Progenitor cell of endocrine pancreas (in vitro differentiated cells): ENCODE measurements around the gene ATP10A. TPM values are rescaled to one million over a fixed set of nuclear protein-coding genes. Genes with fewer than 3 reads are reported as not detected.

Source experiments
- DNase-seq: peaks from one replicate; pipeline ENCODE4 v3.0.0; 2021; ENCODE audit warnings: low spot score; ENCODE audit not compliant: unreplicated experiment
- H3K27ac Mint-ChIP-seq: 2 replicates; pipeline ENCODE4 v1.8.0; 2021; ENCODE audit warnings: mild to moderate bottlenecking, moderate library complexity, mixed read lengths
- H3K27me3 Mint-ChIP-seq: 2 replicates; pipeline ENCODE4 v1.8.0; 2021; ENCODE audit warnings: mixed read lengths
- H3K36me3 Mint-ChIP-seq: 2 replicates; pipeline ENCODE4 v1.8.0; 2022; ENCODE audit warnings: mixed read lengths; ENCODE audit not compliant: insufficient read depth
- H3K4me1 Mint-ChIP-seq: 2 replicates; pipeline ENCODE4 v1.8.0; 2021; ENCODE audit warnings: low read depth, mixed read lengths
- H3K4me3 Mint-ChIP-seq: 2 replicates; pipeline ENCODE4 v1.8.0; 2021; ENCODE audit warnings: low read depth, mild to moderate bottlenecking, moderate library complexity, mixed read lengths
- H3K9me3 Mint-ChIP-seq: 2 replicates; pipeline ENCODE4 v1.8.0; 2021; ENCODE audit warnings: low read depth, mixed read lengths
- CTCF ChIP-seq: fragments of 200-600 bp; sonication (generic); IDR thresholded peaks from one replicate; pipeline ENCODE4 v1.5.0; 2021; ENCODE audit warnings: antibody characterized with exemption, mild to moderate bottlenecking; ENCODE audit not compliant: unreplicated experiment
- total RNA-seq: library from RNA; stranded (reverse); gene quantifications from 2 replicates; pipeline ENCODE4 v1.2.1, GENCODE V29; 2021

Gene ATP10A
- total RNA-seq, 1 donor from 2014 or later = 0.07 TPM

- no peak for DNase-seq
- Mint-ChIP-seq H3K4me3 (no peak overlapping the region), H3K4me1 (no peaks in the 10 kb centered on the region), H3K9me3 (no peaks in the 10 kb centered on the region), H3K27me3 (peaks cover 2% of the 10 kb centered on the region), H3K36me3 (no peaks in the 10 kb centered on the region), H3K27ac (no peak overlapping the region)
- no peak for TF ChIP-seq CTCF
Observed at GRCh38 chr15:25876231-25877140, 13.4 kb upstream of the ATP10A start.

- Mint-ChIP-seq H3K36me3 (no peaks in the 10 kb centered on the region), H3K4me3 (no peak overlapping the region), H3K27ac (no peak overlapping the region), H3K4me1 (no peaks in the 10 kb centered on the region), H3K9me3 (no peaks in the 10 kb centered on the region), H3K27me3 (peaks cover 2% of the 10 kb centered on the region)
- no peak for TF ChIP-seq CTCF
- no peak for DNase-seq
Observed at GRCh38 chr15:25875566-25875965, 12.4 kb upstream of the ATP10A start.

DNA sequence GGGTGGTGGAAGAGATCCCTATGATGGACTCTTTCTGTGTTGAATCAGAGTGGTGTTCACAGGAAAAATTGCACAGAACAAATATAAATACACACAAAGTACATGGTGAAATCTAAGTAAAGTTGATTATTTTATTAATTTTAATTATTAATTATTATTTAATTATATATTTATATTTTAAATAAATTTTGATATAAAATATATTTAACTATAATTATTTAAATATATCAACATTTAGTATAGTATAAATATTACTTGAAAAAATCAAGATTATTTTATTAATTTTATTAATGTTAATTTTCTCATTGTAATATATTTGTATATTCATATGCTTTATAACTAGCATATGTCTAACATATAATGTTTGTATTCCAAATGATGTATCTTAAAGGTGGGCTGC lies 11.3 kb upstream of the ATP10A start:
- Mint-ChIP-seq H3K9me3 (no peaks in the 10 kb centered on the region), H3K4me1 (no peaks in the 10 kb centered on the region), H3K4me3 (no peak overlapping the region), H3K27me3 (peaks cover 9% of the 10 kb centered on the region), H3K36me3 (no peaks in the 10 kb centered on the region), H3K27ac (no peak overlapping the region)
- TF ChIP-seq CTCF = no peak
- no peak for DNase-seq

DNA sequence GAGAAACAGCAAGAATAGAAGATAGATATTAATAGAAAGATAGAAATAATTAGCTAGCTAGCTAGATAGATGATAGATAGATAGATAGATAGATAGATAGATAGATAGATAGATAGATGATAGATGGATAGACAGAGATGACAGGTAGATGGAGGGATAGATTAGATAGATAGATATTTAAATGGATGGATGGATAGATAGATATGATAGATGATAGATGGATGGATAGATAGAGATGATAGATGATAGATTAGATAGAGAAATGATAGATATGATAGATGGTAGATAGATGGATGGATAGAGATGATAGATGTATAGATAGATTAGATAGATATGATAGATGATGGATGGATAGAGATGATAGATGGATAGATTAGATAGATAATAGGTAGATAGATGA lies 8.3 kb upstream of the ATP10A start:
- Mint-ChIP-seq H3K36me3 (no peaks in the 10 kb centered on the region), H3K27ac (no peak overlapping the region), H3K4me1 (no peaks in the 10 kb centered on the region), H3K9me3 (no peaks in the 10 kb centered on the region), H3K4me3 (no peak overlapping the region), H3K27me3 (peaks cover 22% of the 10 kb centered on the region)
- DNase-seq = no peak
- no peak for TF ChIP-seq CTCF

- TF ChIP-seq CTCF = no peak
- Mint-ChIP-seq H3K27ac (no peak overlapping the region), H3K9me3 (no peaks in the 10 kb centered on the region), H3K27me3 (peaks cover 26% of the 10 kb centered on the region), H3K36me3 (no peaks in the 10 kb centered on the region), H3K4me1 (no peaks in the 10 kb centered on the region), H3K4me3 (no peak overlapping the region)
- no peak for DNase-seq
Observed at GRCh38 chr15:25870938-25871337, 7.8 kb upstream of the ATP10A start.
